Sigmoid colon (tissue), 7 donors: ENCODE data around the gene SLC35F2. TPM values are rescaled to one million over a fixed set of nuclear protein-coding genes. Genes with fewer than 3 reads are reported as not detected.

Experiments used
- DNase-seq: peaks from one replicate; pipeline ENCODE4 v3.0.0-alpha.2; 2019
- H3K27ac ChIP-seq, 4 donors: fragments of 200-600 bp; sonication (generic); one replicate each; pipeline ENCODE4 v1.5.1; 2016 to 2019; ENCODE audit warnings: mild to moderate bottlenecking in 1 of 4
- H3K27me3 ChIP-seq, 3 donors: fragments of 200-600 bp; sonication (generic); one replicate each; pipeline ENCODE4 v1.5.1; 2019; ENCODE audit warnings: mild to moderate bottlenecking in 1 of 3
- H3K36me3 ChIP-seq, 4 donors: fragments of 200-600 bp; sonication (generic); one replicate each; pipeline ENCODE4 v1.5.1; 2016 to 2019
- H3K4me1 ChIP-seq, 4 donors: fragments of 200-600 bp; sonication (generic); one replicate each; pipeline ENCODE4 v1.5.1; 2017 to 2019
- H3K4me3 ChIP-seq, 4 donors: fragments of 200-600 bp; sonication (generic); one replicate each; pipeline ENCODE4 v1.5.1; 2017 to 2019; ENCODE audit warnings: mild to moderate bottlenecking in 2 of 4, moderate library complexity in 1 of 4
- H3K9me3 ChIP-seq, 4 donors: fragments of 200-600 bp in 3 of 4; sonication (generic) in 3 of 4; one replicate each; pipeline versions ENCODE4 v1.5.1 to v1.6.1; 2013 to 2019
- CTCF ChIP-seq, 4 experiments: fragments of 450-650 bp in 3 of 4; fragments of 200-600 bp in 1 of 4; IDR thresholded peaks; one replicate each; pipeline ENCODE4 v1.5.1; 2016 to 2019; ENCODE audit warnings: antibody characterized with exemption in 4 of 4, mild to moderate bottlenecking in 3 of 4, moderate library complexity in 2 of 4
- EP300 ChIP-seq, 4 donors: sonication (generic); formaldehyde crosslinking; IDR thresholded peaks; one replicate each; pipeline ENCODE4 v1.6.1; 2017; ENCODE audit warnings: antibody characterized with exemption in 4 of 4
- POLR2A ChIP-seq, 2 donors: fragments of 450-650 bp; IDR thresholded peaks; one replicate each; pipeline ENCODE4 v1.6.1; 2016; ENCODE audit warnings: antibody characterized with exemption in 2 of 2, mild to moderate bottlenecking in 2 of 2, moderate library complexity in 2 of 2
- POLR2AphosphoS5 ChIP-seq, 4 donors: sonication (generic); formaldehyde crosslinking; IDR thresholded peaks; one replicate each; pipeline ENCODE4 v1.6.1; 2017; ENCODE audit warnings: antibody characterized with exemption in 4 of 4
- WGBS, 2 donors: extraction: QIAGEN DNeasy Blood & Tissue Kit; methylation state at CpG; one replicate each; pipeline ENCODE4 v1.1.7; 2013; 5-methylcytosine and 5-hydroxymethylcytosine counted together
- intact Hi-C: fragments of 100-400 bp; cut with DNase I; formaldehyde crosslinking; loops from one replicate; pipeline ENCODE4 v1.15.1; 2023
- polyA plus RNA-seq, 3 donors: library from polyadenylated mRNA; stranded (reverse); fragments of 200-250 nt; gene quantifications; one replicate each; pipeline ENCODE4 v1.2.3, GENCODE V29; 2013
- total RNA-seq, 4 donors: library from RNA; depleted of rRNA; stranded (reverse); fragments of >200 nt; gene quantifications; one replicate each; pipeline ENCODE4 v1.1.0, GENCODE V29; 2016
- donor health status: healthy with polysubstance abuse.
- donor health status: Bipolar disorder and iron deficiency.
- donor health status: healthy.

The SLC35F2 gene
- total and polyA plus RNA-seq, 7 donors = 0.83 to 15.4 (median 4.4) TPM

DNA sequence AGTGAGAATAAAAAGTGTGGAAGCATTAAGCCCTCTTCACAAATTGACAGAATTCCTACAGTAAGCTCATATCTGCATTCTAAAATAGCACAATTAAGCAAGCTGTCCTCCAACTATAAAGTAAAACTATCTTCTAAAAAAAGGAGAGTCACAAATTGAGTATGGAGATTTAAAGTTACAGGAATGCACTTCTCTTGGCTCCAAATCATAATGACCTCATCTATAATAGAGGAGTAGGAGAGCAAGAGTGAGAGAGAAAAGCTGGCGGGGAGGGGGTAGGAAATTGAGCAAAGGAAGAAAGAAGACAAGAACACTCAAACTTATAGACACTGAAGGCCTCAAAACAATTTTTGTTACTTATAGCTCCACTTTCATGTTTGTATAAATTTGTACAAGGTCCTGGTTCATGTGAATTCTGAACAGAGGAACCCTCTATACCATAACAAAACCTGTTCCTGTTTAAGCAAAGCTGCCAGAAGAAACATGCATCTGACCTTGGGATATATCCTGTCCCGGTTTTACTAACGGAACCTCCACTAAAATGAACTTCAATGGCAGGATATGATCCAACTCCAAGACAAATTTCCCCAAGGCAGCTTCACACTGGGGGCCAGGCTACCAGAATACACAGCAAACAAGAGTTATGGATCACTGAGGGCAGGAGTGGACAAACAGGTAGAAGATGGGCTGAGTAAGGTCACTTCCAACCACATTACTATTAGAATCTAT is 37.2 kb downstream of the SLC35F2 start:
- Histone ChIP-seq H3K27ac (no peak overlapping the region), H3K27me3 (no peaks in the 10 kb centered on the region), H3K4me1 (no peaks in the 10 kb centered on the region), H3K9me3 (no peaks in the 10 kb centered on the region), H3K36me3 (no peaks in the 10 kb centered on the region), H3K4me3 (no peak overlapping the region)
- intact Hi-C loops = no loop called here
- DNase-seq = no peak
- TF ChIP-seq CTCF (IDR thresholded peaks at IDR 0.05) = no peak
- no peak for TF ChIP-seq EP300 (IDR thresholded peaks at IDR 0.05)
- TF ChIP-seq POLR2A (IDR thresholded peaks at IDR 0.05) = no peak
- no peak for TF ChIP-seq POLR2AphosphoS5 (IDR thresholded peaks at IDR 0.05)
- WGBS, 2 donors = 48 to 72% methylated on average over 3 of the region's 3 CpGs

GRCh38 chr11:107819361-107820014 is 39.1 kb downstream of the SLC35F2 start:
- intact Hi-C loops = no loop called here
- H3K27ac ChIP-seq = no peak overlapping the region
- no peaks in the 10 kb centered on the region for H3K36me3 ChIP-seq
- DNase-seq = no peak
- H3K4me1 ChIP-seq = no peaks in the 10 kb centered on the region
- WGBS, 2 donors = 82 to 87% methylated on average over 5 of the region's 5 CpGs
- TF ChIP-seq CTCF (IDR thresholded peaks at IDR 0.05) = no peak
- TF ChIP-seq POLR2A (IDR thresholded peaks at IDR 0.05) = no peak
- no peak for TF ChIP-seq POLR2AphosphoS5 (IDR thresholded peaks at IDR 0.05)
- TF ChIP-seq EP300 (IDR thresholded peaks at IDR 0.05) = no peak
- no peaks in the 10 kb centered on the region for H3K9me3 ChIP-seq
- H3K27me3 ChIP-seq = no peaks in the 10 kb centered on the region
- no peak overlapping the region for H3K4me3 ChIP-seq

GRCh38 chr11:107818491-107818890 is 40.1 kb downstream of the SLC35F2 start:
- DNase-seq = no peak
- Histone ChIP-seq H3K4me1 (no peaks in the 10 kb centered on the region), H3K27me3 (no peaks in the 10 kb centered on the region), H3K36me3 (no peaks in the 10 kb centered on the region), H3K9me3 (no peaks in the 10 kb centered on the region), H3K27ac (no peak overlapping the region), H3K4me3 (no peak overlapping the region)
- 95 to 96% methylated on average over 3 of the region's 3 CpGs for WGBS, 2 donors
- intact Hi-C loops = no loop called here
- no peak for TF ChIP-seq CTCF (IDR thresholded peaks at IDR 0.05)
- TF ChIP-seq EP300 (IDR thresholded peaks at IDR 0.05) = no peak
- no peak for TF ChIP-seq POLR2AphosphoS5 (IDR thresholded peaks at IDR 0.05)
- TF ChIP-seq POLR2A (IDR thresholded peaks at IDR 0.05) = no peak

DNA sequence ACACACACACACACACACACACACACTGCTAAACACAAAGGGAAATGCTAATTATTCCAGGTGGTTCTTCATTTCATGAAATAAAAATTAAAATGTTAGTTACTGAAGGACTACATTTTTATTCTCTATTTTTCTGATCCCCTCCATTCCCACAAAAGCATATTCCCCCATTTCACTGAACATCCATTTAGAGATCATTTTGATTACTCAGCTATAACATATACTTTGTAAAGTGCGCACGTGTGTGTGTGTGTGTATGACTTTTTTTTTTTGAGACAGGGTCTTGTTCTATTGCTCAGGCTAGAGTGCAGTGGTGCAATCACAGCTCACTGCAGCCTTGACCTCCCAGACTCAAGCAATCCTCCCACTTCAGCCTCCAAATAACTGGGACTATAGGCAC is 42.6 kb downstream of the SLC35F2 start:
- no peaks in the 10 kb centered on the region for H3K4me1 ChIP-seq
- no peak for DNase-seq
- TF ChIP-seq EP300 (IDR thresholded peaks at IDR 0.05) (no peak), POLR2A (IDR thresholded peaks at IDR 0.05) (no peak), POLR2AphosphoS5 (IDR thresholded peaks at IDR 0.05) (no peak), CTCF (IDR thresholded peaks at IDR 0.05) (no peak)
- no peaks in the 10 kb centered on the region for H3K27me3 ChIP-seq
- no peak overlapping the region for H3K27ac ChIP-seq
- H3K36me3 ChIP-seq = no peaks in the 10 kb centered on the region
- intact Hi-C loops = no loop called here
- WGBS, 2 donors = 88 to 90% methylated on average over 2 of the region's 2 CpGs
- H3K4me3 ChIP-seq = no peak overlapping the region
- no peaks in the 10 kb centered on the region for H3K9me3 ChIP-seq
